Measurements from ENCODE around the gene DNAJC12. TPM values are rescaled to one million over a fixed set of nuclear protein-coding genes. Genes with fewer than 3 reads are reported as not detected.

DNAJC12 gene
- polyA plus RNA-seq, 1 of the 3 experiments (the other 2 are of a cell fraction) = 7.9 TPM

- no peak for DNase-seq
- ChIA-PET POLR2A (no interaction called here), CTCF (interaction anchor here (1.3 to 1.9 kb wide), 3 partner anchors 10 to 437 kb away, joined by 4 to 5 read pairs (median 5); no protein-coding TSS in a partner anchor)
- Histone ChIP-seq H4K20me1 (ENCODE audit: insufficient read depth) (no peaks in the 10 kb centered on the region), H3K9ac (no peak overlapping the region), H3F3A (replicated peaks; ENCODE audit: insufficient read depth) (no peaks in the 10 kb centered on the region), H3K27ac (ENCODE audit: low read depth in 2 of 2, low read length in 1 of 2) (no peak overlapping the region), H3K79me2 (ENCODE audit: insufficient read depth) (no peaks in the 10 kb centered on the region), H3K4me3 (ENCODE audit: low read depth in 2 of 2, low read length in 1 of 2) (no peak overlapping the region), H3K9me3 (no peaks in the 10 kb centered on the region), H3K36me3 (replicated peaks in 1 of 2; ENCODE audit: control insufficient read depth in 1 of 2, insufficient read depth in 2 of 2, low read length in 1 of 2) (no peaks in the 10 kb centered on the region), H3K4me1 (ENCODE audit: control insufficient read depth in 1 of 2, insufficient read depth in 2 of 2, low read depth in 1 of 2, low read length in 1 of 2) (peaks cover 0 to 3% of the 10 kb centered on the region in 2 experiments; a peak in 1 of 4 replicates), H3K9me2 (no peaks in the 10 kb centered on the region), H2AFZ (ENCODE audit: low read depth) (no peak overlapping the region), H3K27me3 (ENCODE audit: insufficient read depth) (no peaks in the 10 kb centered on the region), H3K4me2 (no peak overlapping the region)
- TF ChIP-seq FOXM1 (IDR thresholded peaks at IDR 0.05; ENCODE audit: low read depth) (no peak), REST (IDR thresholded peaks at IDR 0.05; ENCODE audit: low read depth, low read length) (no peak), EZH2phosphoT487 (IDR thresholded peaks at IDR 0.05; ENCODE audit: borderline replicate concordance, low read depth) (no peak), GATA2 (CRISPR knock-in tag; IDR thresholded peaks at IDR 0.05) (no peak), TCF12 (IDR thresholded peaks at IDR 0.05) (no peak), SMC3 (IDR thresholded peaks at IDR 0.05; ENCODE audit: low read depth, low read length) (no peak), TAF1 (IDR thresholded peaks at IDR 0.05; ENCODE audit: borderline replicate concordance, low read depth, low read length) (no peak), ELF1 (IDR thresholded peaks at IDR 0.05) (no peak), RFX5 (IDR thresholded peaks at IDR 0.05; ENCODE audit: low read length) (no peak), GABPA (IDR thresholded peaks at IDR 0.05; ENCODE audit: low read depth) (no peak), RCOR1 (IDR thresholded peaks at IDR 0.05; ENCODE audit: low read length) (no peak), RAD21 (IDR thresholded peaks at IDR 0.05; ENCODE audit: low read length) (no peak), RXRA (IDR thresholded peaks at IDR 0.05; ENCODE audit: borderline replicate concordance, low read depth) (no peak), PBX3 (IDR thresholded peaks at IDR 0.05) (no peak), USF1 (IDR thresholded peaks at IDR 0.05; ENCODE audit: borderline replicate concordance, low read depth) (no peak), ZBTB33 (IDR thresholded peaks at IDR 0.05; ENCODE audit: borderline replicate concordance, low read depth) (no peak), TEAD4 (IDR thresholded peaks at IDR 0.05; ENCODE audit: borderline replicate concordance, insufficient read depth) (no peak), FOSL2 (IDR thresholded peaks at IDR 0.05; ENCODE audit: borderline replicate concordance, low read depth) (no peak), CTCF (IDR thresholded peaks at IDR 0.05) (no peak)
- WGBS (ENCODE audit: low lambda C conversion rate) = 93% methylated on average over 10 of the region's 10 CpGs
Measured at GRCh38 chr10:67864607-67865371, 26.8 kb upstream of the DNAJC12 start.
